ENCODE measurements around the gene TANGO2.

DNA sequence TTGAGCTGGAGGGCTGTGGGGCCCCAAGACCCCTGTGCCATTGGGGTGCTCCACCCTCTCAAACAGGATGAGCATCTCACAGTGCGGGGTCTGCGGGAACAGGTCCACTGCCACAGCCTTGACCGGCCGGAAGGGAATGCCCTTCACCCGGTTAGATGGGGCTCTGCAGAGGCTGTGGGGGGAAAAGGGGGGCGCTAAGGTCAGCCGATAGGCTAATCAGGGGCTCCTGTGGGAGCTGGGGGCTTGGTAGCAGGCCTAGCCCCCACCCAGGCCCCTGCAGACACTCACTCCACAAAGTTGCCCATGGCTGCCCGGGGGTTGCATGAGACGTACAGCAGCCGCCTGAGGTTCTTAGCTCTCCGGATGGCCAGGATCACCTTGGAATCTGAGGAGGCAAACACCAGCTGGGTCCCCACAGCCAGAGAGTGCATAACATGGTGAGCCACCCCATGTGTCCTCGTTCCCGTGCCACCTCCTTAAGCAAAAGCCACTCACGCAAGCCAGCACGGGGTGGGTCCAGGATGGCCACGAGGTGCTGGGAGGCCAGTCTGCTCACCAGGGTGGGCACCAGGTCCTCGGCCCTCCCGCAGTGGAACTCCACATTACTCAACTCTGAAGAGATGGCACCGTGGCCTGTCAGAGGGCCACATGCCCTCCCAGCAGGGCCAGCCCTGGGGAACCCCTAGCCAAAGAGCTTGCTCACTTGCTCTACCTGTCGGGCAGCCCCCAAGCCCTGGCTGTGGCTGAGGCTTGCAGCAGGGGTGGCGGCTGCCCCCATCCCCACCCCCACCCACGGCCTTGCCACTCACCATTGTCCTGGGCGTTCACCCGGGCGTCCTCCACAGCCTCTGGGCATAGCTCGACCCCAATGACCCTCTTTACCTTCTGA, 92.0 kb downstream of the TANGO2 start:
- TF ChIP-seq ZNF384 (IDR thresholded peaks at IDR 0.05), result no peak
- TF ChIP-seq NFRKB (IDR thresholded peaks at IDR 0.05), result no peak
- no peak for TF ChIP-seq ELF4 (IDR thresholded peaks at IDR 0.05)
- TF ChIP-seq BHLHE40 (IDR thresholded peaks at IDR 0.05; ENCODE audit: borderline replicate concordance), result no peak
- no peak for TF ChIP-seq FOXA1 (IDR thresholded peaks at IDR 0.05)
- no peak for TF ChIP-seq TARDBP (IDR thresholded peaks at IDR 0.05)
